Endothelial cell of umbilical vein (primary cell): Measurements from ENCODE around the gene UBTD1.

Experiments
- EZH2 ChIP-seq: IDR thresholded peaks from 2 replicates; pipeline ENCODE4 v1.6.1; 2012; ENCODE audit warnings: borderline replicate concordance, low read depth, mild to moderate bottlenecking, moderate library complexity, low read length, inconsistent platforms; ENCODE audit not compliant: severe bottlenecking
- FOS ChIP-seq: IDR thresholded peaks from 2 replicates; pipeline ENCODE4 v1.6.1; 2011; ENCODE audit warnings: mild to moderate bottlenecking, low read length, moderate library complexity, borderline replicate concordance; ENCODE audit not compliant: insufficient read depth
- GATA2 ChIP-seq: IDR thresholded peaks from 2 replicates; pipeline ENCODE4 v1.7.0; 2011; ENCODE audit warnings: low read depth, mild to moderate bottlenecking, moderate library complexity, mixed read lengths, low read length; ENCODE audit not compliant: insufficient read length, insufficient read depth
- JUN ChIP-seq: IDR thresholded peaks from 2 replicates; pipeline ENCODE4 v1.6.1; 2011; ENCODE audit warnings: borderline replicate concordance, low read depth; ENCODE audit not compliant: insufficient read length, insufficient read depth
- MAX ChIP-seq: IDR thresholded peaks from 2 replicates; pipeline ENCODE4 v1.6.1; 2011; ENCODE audit not compliant: insufficient read depth, insufficient read length
- MYC ChIP-seq: IDR thresholded peaks from one replicate; pipeline ENCODE4 v1.6.1; 2011; ENCODE audit warnings: mild to moderate bottlenecking, low read depth, low read length
- POLR2A ChIP-seq: IDR thresholded peaks from 2 replicates; pipeline ENCODE4 v1.6.1; 2012; ENCODE audit warnings: low read depth, mild to moderate bottlenecking, control low read depth, low read length
- POLR2AphosphoS5 ChIP-seq: IDR thresholded peaks from 2 replicates; pipeline ENCODE4 v1.6.1; 2012; ENCODE audit warnings: low read depth, mild to moderate bottlenecking, control low read depth, low read length, moderate library complexity; ENCODE audit not compliant: insufficient read depth
- TF ChIP-seq, protein P1 (sequence below), 2 donors: IDR thresholded peaks; 1 replicate in 1 of 2; 2 replicates in 1 of 2; pipeline ENCODE4 v1.5.1; 2011; ENCODE audit warnings: low read length in 2 of 2, mild to moderate bottlenecking in 2 of 2, moderate library complexity in 2 of 2, control low read depth in 1 of 2, inconsistent platforms in 1 of 2, low read depth in 1 of 2; ENCODE audit not compliant: insufficient read depth in 1 of 2; ENCODE audit errors: extremely low read depth in 1 of 2

DNA sequence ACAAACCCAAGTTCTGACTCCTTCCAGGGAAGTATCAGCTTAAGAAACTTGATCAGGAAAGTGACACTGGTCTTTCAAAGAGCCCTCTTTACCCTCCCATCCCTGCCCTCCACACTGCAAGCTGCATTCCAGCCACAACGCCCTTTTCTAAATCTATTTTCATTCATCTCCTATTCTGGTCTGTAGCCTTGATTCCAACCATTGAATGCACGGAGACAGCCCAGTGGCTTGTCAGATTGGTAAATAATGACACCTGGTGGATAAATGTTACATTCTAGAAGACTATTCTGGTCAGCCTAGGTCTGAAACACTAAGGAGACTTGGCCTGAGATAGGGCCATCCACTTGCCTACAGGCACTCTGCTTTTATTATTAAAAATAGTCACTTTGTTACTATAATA, 113.7 kb downstream of the UBTD1 start:
- TF ChIP-seq, protein P1, sequence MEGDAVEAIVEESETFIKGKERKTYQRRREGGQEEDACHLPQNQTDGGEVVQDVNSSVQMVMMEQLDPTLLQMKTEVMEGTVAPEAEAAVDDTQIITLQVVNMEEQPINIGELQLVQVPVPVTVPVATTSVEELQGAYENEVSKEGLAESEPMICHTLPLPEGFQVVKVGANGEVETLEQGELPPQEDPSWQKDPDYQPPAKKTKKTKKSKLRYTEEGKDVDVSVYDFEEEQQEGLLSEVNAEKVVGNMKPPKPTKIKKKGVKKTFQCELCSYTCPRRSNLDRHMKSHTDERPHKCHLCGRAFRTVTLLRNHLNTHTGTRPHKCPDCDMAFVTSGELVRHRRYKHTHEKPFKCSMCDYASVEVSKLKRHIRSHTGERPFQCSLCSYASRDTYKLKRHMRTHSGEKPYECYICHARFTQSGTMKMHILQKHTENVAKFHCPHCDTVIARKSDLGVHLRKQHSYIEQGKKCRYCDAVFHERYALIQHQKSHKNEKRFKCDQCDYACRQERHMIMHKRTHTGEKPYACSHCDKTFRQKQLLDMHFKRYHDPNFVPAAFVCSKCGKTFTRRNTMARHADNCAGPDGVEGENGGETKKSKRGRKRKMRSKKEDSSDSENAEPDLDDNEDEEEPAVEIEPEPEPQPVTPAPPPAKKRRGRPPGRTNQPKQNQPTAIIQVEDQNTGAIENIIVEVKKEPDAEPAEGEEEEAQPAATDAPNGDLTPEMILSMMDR (IDR thresholded peaks at IDR 0.05; ENCODE audit: extremely low read depth in 1 of 2, insufficient read depth in 1 of 2, low read depth in 1 of 2, low read length in 2 of 2), result peak in 1 of 2 donors; percentile 38
- TF ChIP-seq POLR2AphosphoS5 (no peak), JUN (no peak), EZH2 (no peak), POLR2A (no peak), FOS (no peak), MAX (no peak), MYC (no peak), GATA2 (no peak)
